ENCODE results near the gene PTPN14.

Gene PTPN14

DNA sequence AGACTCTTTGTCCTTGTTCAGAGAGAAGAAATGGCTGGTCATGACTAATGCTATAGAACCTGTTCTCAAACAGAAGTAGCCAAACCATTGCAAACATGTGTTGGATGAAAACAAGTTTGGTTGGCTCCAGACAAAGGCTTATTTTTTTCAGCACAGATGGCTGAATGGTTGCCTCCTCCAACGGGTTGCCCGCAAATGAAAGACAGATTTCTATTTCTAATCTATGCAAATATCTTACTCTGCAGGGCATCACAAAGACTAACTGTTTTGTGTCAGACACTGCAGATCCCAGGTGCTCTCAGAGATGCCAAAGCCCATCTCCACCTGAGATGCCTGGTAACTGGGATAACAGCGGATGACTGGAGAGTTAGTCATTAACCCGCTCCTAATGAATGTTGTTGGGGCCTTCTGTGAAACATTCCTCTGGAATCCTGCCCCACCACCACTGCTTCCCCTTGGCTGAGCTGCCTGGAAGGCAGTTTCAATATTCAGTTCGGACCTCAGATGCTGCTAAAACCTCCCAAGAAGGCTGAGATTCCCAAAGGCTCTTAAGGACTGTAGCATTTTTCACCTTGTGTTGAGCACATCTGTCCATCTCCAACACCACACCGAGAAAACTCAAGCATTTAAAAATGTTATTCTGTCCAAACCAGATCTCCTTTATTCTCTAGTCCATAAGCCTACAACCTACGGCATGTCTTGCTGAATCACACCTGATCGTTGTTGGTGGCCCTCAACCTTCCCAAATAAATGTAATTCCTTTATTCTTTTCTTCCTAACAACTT lies 104.4 kb downstream of the PTPN14 start:
- H3K9me3 ChIP-seq (ENCODE audit: control insufficient read depth, low read length), result no peaks in the 10 kb centered on the region
- H3K36me3 ChIP-seq (ENCODE audit: control insufficient read depth, insufficient read depth, low read length), result no peaks in the 10 kb centered on the region
- H3K27ac ChIP-seq (ENCODE audit: insufficient read depth, low read length, poor library complexity, severe bottlenecking), result no peak overlapping the region
- H3K27me3 ChIP-seq (replicated peaks; ENCODE audit: control insufficient read depth, insufficient read depth, low read length, poor library complexity, severe bottlenecking), result no peaks in the 10 kb centered on the region
- no peaks in the 10 kb centered on the region for H3K4me1 ChIP-seq (ENCODE audit: control insufficient read depth, insufficient read depth, low read length, poor library complexity, severe bottlenecking)
- no peak for DNase-seq
- no peak overlapping the region for H3K4me3 ChIP-seq (ENCODE audit: insufficient read depth, low read depth, low read length, poor library complexity, severe bottlenecking)

DNA sequence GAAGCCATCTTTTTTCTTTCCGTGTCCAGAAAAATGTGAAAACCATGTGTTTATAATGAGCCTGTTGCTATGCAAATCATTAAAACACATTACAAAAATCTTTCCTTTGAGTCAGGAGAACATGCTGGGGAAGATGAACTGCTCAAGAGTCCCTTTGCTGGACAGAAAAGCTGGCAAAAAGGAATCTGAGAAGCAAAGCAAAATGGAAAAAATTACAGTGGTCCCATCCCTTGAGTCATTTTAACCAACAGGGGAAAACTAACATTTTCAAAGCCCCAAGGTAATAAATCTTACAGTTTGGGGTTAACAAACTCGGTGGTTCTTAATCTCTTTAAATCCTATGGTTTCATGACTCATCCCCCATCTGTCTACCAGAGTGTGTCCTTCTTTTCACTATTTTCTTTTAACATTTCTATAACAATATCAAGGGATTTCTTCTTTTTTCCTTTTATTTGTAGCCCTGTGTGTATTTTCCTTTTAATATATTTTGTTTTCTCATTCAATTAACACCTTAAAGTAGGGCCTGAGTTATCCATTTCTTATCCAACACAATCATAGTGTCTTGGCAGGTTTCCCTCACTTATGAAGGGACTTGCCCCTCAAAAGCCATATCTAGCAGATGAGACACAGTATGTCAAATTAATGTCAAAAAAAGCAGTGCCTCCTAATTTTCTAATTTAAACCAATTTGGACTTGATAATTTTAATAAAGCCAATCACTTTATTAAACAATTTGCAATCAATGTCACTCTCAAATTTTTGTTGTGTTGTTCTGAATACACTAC lies 105.4 kb downstream of the PTPN14 start:
- Histone ChIP-seq H3K36me3 (ENCODE audit: control insufficient read depth, insufficient read depth, low read length) (no peaks in the 10 kb centered on the region), H3K4me3 (ENCODE audit: insufficient read depth, low read depth, low read length, poor library complexity, severe bottlenecking) (no peak overlapping the region), H3K4me1 (ENCODE audit: control insufficient read depth, insufficient read depth, low read length, poor library complexity, severe bottlenecking) (no peaks in the 10 kb centered on the region), H3K27me3 (replicated peaks; ENCODE audit: control insufficient read depth, insufficient read depth, low read length, poor library complexity, severe bottlenecking) (no peaks in the 10 kb centered on the region), H3K27ac (ENCODE audit: insufficient read depth, low read length, poor library complexity, severe bottlenecking) (no peak overlapping the region), H3K9me3 (ENCODE audit: control insufficient read depth, low read length) (no peaks in the 10 kb centered on the region)
- no peak for DNase-seq

DNA sequence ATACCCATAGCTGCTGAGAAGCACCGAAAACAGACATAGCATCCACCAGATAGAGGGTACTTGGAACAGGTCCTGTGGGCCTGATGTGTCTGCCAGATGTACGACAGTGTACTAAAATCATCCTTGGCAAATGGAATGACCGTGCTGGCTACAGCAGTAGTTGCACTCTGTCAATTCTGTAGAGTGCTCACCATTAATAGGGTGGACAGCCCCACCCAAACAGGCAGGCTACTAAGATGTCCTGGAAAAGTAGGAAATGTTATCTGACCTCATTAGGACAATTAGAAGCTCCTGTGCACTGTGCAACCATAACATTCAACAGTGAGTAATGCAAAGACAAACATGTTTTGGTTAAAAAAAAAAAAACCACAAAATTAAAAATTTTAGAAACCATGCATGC lies 106.2 kb downstream of the PTPN14 start:
- DNase-seq, result no peak
- Histone ChIP-seq H3K36me3 (ENCODE audit: control insufficient read depth, insufficient read depth, low read length) (no peaks in the 10 kb centered on the region), H3K4me3 (ENCODE audit: insufficient read depth, low read depth, low read length, poor library complexity, severe bottlenecking) (no peak overlapping the region), H3K27me3 (replicated peaks; ENCODE audit: control insufficient read depth, insufficient read depth, low read length, poor library complexity, severe bottlenecking) (no peaks in the 10 kb centered on the region), H3K27ac (ENCODE audit: insufficient read depth, low read length, poor library complexity, severe bottlenecking) (no peak overlapping the region), H3K9me3 (ENCODE audit: control insufficient read depth, low read length) (no peaks in the 10 kb centered on the region), H3K4me1 (ENCODE audit: control insufficient read depth, insufficient read depth, low read length, poor library complexity, severe bottlenecking) (no peaks in the 10 kb centered on the region)

DNA sequence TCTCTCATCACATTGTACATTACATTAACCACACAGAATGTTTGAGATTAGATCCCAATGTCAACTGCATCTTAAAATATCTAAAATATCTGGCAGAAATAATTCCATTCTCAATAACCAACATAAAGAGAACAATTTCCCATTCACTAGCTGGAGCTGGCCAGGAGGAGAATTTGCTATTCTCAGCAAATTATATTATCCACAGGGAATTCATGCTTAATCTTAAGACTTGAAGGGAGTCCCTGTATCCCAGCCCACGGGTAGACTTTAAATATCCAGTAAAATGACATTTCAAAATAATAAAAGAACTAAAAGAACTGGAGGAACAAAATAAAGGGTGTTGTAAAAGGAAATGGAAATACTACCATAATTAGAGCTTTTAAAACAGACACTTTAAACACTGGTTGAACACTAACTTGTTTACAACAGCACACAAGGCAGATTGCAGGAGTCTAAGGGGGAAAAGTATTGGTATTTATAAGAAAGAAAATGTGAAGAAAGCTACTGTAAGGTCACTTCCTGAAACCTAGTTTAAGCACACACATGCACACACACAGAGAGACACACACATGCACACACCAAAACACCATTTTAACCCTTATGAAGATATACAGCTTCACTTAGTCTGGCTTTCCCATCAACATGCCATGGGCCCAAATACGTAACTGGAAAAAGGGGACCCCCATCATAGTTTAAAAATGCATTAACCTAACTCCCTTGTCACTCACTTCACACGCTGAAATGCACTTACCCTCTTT lies 107.0 kb downstream of the PTPN14 start:
- Histone ChIP-seq H3K27ac (ENCODE audit: insufficient read depth, low read length, poor library complexity, severe bottlenecking) (no peak overlapping the region), H3K36me3 (ENCODE audit: control insufficient read depth, insufficient read depth, low read length) (no peaks in the 10 kb centered on the region), H3K4me1 (ENCODE audit: control insufficient read depth, insufficient read depth, low read length, poor library complexity, severe bottlenecking) (no peaks in the 10 kb centered on the region), H3K27me3 (replicated peaks; ENCODE audit: control insufficient read depth, insufficient read depth, low read length, poor library complexity, severe bottlenecking) (no peaks in the 10 kb centered on the region), H3K4me3 (ENCODE audit: insufficient read depth, low read depth, low read length, poor library complexity, severe bottlenecking) (no peak overlapping the region), H3K9me3 (ENCODE audit: control insufficient read depth, low read length) (no peaks in the 10 kb centered on the region)
- DNase-seq, result no peak

DNA sequence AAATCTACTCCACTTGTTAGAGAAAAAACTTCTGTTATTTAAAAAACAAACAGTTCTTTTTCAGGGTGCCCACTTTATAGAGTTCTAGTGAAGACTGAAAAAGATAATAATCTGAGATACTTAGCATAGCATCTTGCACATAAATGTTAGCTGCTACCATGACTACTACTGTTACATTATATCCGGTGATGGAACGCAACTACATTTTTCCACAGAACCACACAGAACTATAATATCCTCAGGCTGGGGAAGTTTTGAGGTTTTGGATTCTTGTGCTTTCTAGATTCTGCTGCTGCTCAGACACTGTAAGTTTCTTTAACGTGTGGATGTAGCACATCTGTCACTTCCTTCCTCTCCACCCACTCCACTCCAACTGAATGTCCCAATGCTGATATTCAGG lies 110.3 kb downstream of the PTPN14 start:
- H3K27ac ChIP-seq (ENCODE audit: insufficient read depth, low read length, poor library complexity, severe bottlenecking), result no peak overlapping the region
- no peak overlapping the region for H3K4me3 ChIP-seq (ENCODE audit: insufficient read depth, low read depth, low read length, poor library complexity, severe bottlenecking)
- H3K4me1 ChIP-seq (ENCODE audit: control insufficient read depth, insufficient read depth, low read length, poor library complexity, severe bottlenecking), result peaks cover 5% of the 10 kb centered on the region
- DNase-seq, result no peak
- H3K36me3 ChIP-seq (ENCODE audit: control insufficient read depth, insufficient read depth, low read length), result no peaks in the 10 kb centered on the region
- H3K9me3 ChIP-seq (ENCODE audit: control insufficient read depth, low read length), result no peaks in the 10 kb centered on the region
- no peaks in the 10 kb centered on the region for H3K27me3 ChIP-seq (replicated peaks; ENCODE audit: control insufficient read depth, insufficient read depth, low read length, poor library complexity, severe bottlenecking)

DNA sequence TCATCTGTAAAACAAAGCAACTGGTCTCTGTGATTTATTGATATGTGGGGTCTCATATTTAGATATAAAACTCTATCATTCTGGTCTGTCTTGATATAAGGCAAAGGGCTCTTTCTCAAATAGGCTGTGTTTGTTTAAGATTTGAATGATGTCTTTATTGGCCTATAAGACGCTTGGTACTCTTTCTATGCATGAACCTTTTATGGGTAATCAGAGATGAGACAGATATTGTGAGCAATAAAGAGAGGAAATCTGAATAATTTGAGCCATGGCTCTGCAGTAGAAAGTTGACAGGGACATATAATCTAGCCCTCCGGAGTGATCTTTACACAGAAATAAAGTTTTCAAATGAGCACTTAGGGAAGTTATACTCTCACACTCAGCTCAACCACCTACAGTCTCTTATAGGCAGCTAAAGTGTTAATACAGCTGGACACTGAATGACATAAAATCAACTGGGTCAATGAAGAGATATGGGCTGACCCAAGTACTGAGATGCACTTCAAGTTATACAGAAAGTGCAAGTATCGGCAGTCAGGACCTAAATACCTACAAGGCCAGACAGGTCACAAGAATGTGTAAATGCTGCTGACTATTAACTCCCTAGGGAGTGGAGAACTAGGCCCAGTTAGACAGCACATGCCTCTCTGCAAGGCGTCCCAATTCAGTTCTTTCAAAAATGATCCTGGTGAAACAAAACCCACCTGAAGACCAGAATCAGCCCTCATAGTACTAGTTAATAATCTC lies 111.0 kb downstream of the PTPN14 start:
- Histone ChIP-seq H3K27me3 (replicated peaks; ENCODE audit: control insufficient read depth, insufficient read depth, low read length, poor library complexity, severe bottlenecking) (no peaks in the 10 kb centered on the region), H3K36me3 (ENCODE audit: control insufficient read depth, insufficient read depth, low read length) (no peaks in the 10 kb centered on the region), H3K4me3 (ENCODE audit: insufficient read depth, low read depth, low read length, poor library complexity, severe bottlenecking) (no peak overlapping the region), H3K9me3 (ENCODE audit: control insufficient read depth, low read length) (no peaks in the 10 kb centered on the region), H3K27ac (ENCODE audit: insufficient read depth, low read length, poor library complexity, severe bottlenecking) (no peak overlapping the region), H3K4me1 (ENCODE audit: control insufficient read depth, insufficient read depth, low read length, poor library complexity, severe bottlenecking) (peaks cover 5% of the 10 kb centered on the region)
- DNase-seq, result no peak

DNA sequence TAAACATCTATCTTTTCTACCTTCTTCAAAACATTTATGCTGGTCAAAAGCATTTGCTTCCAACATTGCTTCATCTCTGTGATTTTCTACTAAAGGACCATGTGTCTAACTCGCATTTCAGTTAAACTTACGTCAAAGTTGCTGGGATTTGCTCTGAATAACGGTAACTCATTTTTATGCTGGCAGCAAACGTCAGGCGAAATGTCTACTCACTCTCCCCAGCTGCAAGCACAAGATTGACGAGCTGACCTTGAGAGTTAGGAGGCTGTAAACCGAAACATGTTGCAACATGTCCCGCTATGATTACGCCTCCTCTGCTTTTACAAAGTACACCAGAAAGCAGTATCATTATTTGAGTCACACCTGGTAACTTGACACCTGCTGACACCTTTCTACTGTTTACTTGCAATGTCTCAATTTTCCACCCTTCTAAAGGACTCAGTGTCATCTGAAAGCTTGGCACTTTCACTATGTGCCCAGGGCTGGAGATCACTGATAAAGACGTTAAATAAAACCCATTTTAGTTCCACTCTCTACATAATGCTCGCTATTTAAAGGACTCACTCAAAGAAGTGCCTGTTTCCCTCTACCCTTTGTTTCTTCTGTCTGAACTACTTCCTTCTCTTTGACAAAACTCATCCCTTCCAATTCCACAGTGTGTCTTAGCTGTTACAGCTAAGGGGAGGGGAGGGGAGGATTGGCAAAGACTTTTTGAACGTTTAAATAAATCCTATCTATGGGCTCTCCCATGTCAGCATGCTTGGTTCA lies 111.9 kb downstream of the PTPN14 start:
- H3K36me3 ChIP-seq (ENCODE audit: control insufficient read depth, insufficient read depth, low read length), result no peaks in the 10 kb centered on the region
- peak overlapping the region; percentile 30 for H3K4me3 ChIP-seq (ENCODE audit: insufficient read depth, low read depth, low read length, poor library complexity, severe bottlenecking)
- peaks cover 5% of the 10 kb centered on the region for H3K4me1 ChIP-seq (ENCODE audit: control insufficient read depth, insufficient read depth, low read length, poor library complexity, severe bottlenecking)
- no peaks in the 10 kb centered on the region for H3K27me3 ChIP-seq (replicated peaks; ENCODE audit: control insufficient read depth, insufficient read depth, low read length, poor library complexity, severe bottlenecking)
- H3K9me3 ChIP-seq (ENCODE audit: control insufficient read depth, low read length), result no peaks in the 10 kb centered on the region
- DNase-seq, result no peak
- H3K27ac ChIP-seq (ENCODE audit: insufficient read depth, low read length, poor library complexity, severe bottlenecking), result no peak overlapping the region

DNA sequence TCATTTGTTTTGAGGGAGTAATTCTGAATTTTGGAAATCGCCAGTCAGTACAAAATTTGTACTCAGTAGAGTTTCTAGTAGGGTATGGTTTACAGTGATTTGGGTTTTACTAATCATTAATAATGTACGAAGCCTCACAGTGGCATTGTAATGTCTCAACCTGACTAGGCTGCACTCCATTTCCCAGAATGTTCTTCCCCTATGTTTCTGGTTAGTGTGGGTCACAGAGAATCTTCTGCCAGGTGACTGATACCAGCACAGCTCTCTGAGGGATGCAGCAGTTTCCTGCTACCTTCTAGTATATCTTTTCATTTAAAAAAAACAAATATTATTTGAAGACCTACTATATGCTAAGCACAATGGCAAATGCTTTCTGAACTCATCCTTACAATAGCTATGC lies 112.9 kb downstream of the PTPN14 start:
- no peak for DNase-seq

DNA sequence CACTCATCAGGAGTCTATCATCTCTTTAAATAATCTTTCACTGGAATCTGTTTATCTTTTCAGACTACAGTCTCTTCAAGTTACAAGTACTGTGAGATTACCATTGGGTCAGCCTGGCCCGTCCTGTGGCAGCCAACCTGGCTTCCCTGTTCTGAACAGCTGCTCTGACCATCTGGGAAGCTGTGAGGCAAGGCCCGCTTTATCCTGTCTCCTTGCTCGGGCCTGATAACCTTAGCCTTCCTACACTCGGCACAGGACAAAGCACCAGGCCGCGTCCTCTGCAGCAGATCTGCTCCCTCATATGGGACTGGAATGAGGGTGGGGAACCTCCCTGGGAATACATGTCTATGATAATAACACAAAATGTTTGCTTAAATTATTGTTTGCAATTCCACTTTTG lies 113.3 kb downstream of the PTPN14 start:
- peaks cover 5% of the 10 kb centered on the region for H3K4me1 ChIP-seq (ENCODE audit: control insufficient read depth, insufficient read depth, low read length, poor library complexity, severe bottlenecking)
- H3K9me3 ChIP-seq (ENCODE audit: control insufficient read depth, low read length), result no peaks in the 10 kb centered on the region
- no peak overlapping the region for H3K4me3 ChIP-seq (ENCODE audit: insufficient read depth, low read depth, low read length, poor library complexity, severe bottlenecking)
- DNase-seq, result no peak
- no peaks in the 10 kb centered on the region for H3K36me3 ChIP-seq (ENCODE audit: control insufficient read depth, insufficient read depth, low read length)
- H3K27me3 ChIP-seq (replicated peaks; ENCODE audit: control insufficient read depth, insufficient read depth, low read length, poor library complexity, severe bottlenecking), result no peaks in the 10 kb centered on the region
- H3K27ac ChIP-seq (ENCODE audit: insufficient read depth, low read length, poor library complexity, severe bottlenecking), result no peak overlapping the region

More for the DNA sequence above, 112.9 kb downstream of the PTPN14 start:
- peaks cover 5% of the 10 kb centered on the region for H3K4me1 ChIP-seq (ENCODE audit: control insufficient read depth, insufficient read depth, low read length, poor library complexity, severe bottlenecking)
- no peak overlapping the region for H3K27ac ChIP-seq (ENCODE audit: insufficient read depth, low read length, poor library complexity, severe bottlenecking)
- no peak overlapping the region for H3K4me3 ChIP-seq (ENCODE audit: insufficient read depth, low read depth, low read length, poor library complexity, severe bottlenecking)
- H3K9me3 ChIP-seq (ENCODE audit: control insufficient read depth, low read length), result no peaks in the 10 kb centered on the region
- H3K36me3 ChIP-seq (ENCODE audit: control insufficient read depth, insufficient read depth, low read length), result no peaks in the 10 kb centered on the region
- no peaks in the 10 kb centered on the region for H3K27me3 ChIP-seq (replicated peaks; ENCODE audit: control insufficient read depth, insufficient read depth, low read length, poor library complexity, severe bottlenecking)

Data from effector memory CD4-positive, alpha-beta T cell (primary cell).